GM19043 (cell line): ENCODE measurements around the gene IL25.
"Not testable (repeated sequence)": the region's sequence is repeated elsewhere in the genome, so short reads cannot be mapped to it uniquely, and the experiment has no call there.

Experiments used
- ATAC-seq: cut with Tn5 transposase; IDR thresholded peaks from one replicate; pipeline ENCODE4 v1.9.1; 2021; ENCODE audit warnings: low read depth; ENCODE audit not compliant: unreplicated experiment

IL25 gene

GRCh38 chr14:23372509-23372908 is at the start of gene IL25:
IL25 (plus strand) TSS chr14:23372809.
- no peak for ATAC-seq

GRCh38 chr14:23323838-23324454 is 48.7 kb upstream of the IL25 start:
- ATAC-seq, result no peak

GRCh38 chr14:23324455-23324846 is 48.2 kb upstream of the IL25 start:
- ATAC-seq, result no peak

- no peak for ATAC-seq
Measured at GRCh38 chr14:23324993-23325392, 47.6 kb upstream of the IL25 start.

- ATAC-seq, result not testable (repeated sequence)
Measured at GRCh38 chr14:23325746-23326145, 46.9 kb upstream of the IL25 start.

GRCh38 chr14:23326491-23327332 is 45.9 kb upstream of the IL25 start:
- no peak for ATAC-seq

- ATAC-seq, result no peak
Measured at GRCh38 chr14:23327947-23328744, 44.5 kb upstream of the IL25 start.

GRCh38 chr14:23335623-23336022 is 37.0 kb upstream of the IL25 start:
- ATAC-seq, result no peak

- no peak for ATAC-seq
Measured at GRCh38 chr14:23339506-23340268, 32.9 kb upstream of the IL25 start.

- ATAC-seq, result no peak
Measured at GRCh38 chr14:23344481-23344880, 28.1 kb upstream of the IL25 start.

GRCh38 chr14:23345987-23346692 is 26.5 kb upstream of the IL25 start:
- no peak for ATAC-seq

- no peak for ATAC-seq
Measured at GRCh38 chr14:23346693-23347405, 25.8 kb upstream of the IL25 start.

GRCh38 chr14:23347406-23348296 is 25.0 kb upstream of the IL25 start:
- ATAC-seq, result no peak

- no peak for ATAC-seq
Measured at GRCh38 chr14:23348297-23348655, 24.3 kb upstream of the IL25 start.

- ATAC-seq, result no peak
Measured at GRCh38 chr14:23349156-23349845, 23.3 kb upstream of the IL25 start.

- no peak for ATAC-seq
Measured at GRCh38 chr14:23351681-23352505, 20.7 kb upstream of the IL25 start.
